Colonic mucosa (tissue), 4 donors: ENCODE measurements around the gene PCDHGA1. TPM values are rescaled to one million over a fixed set of nuclear protein-coding genes. Genes with fewer than 3 reads are reported as not detected.
"Not testable (repeated sequence)": the region's sequence is repeated elsewhere in the genome, so short reads cannot be mapped to it uniquely, and the experiment has no call there.

Experiments used
- DNase-seq: peaks from one replicate; pipeline ENCODE4 v3.0.0-alpha.2; 2020
- H3K27ac ChIP-seq: fragments of 200-600 bp; one replicate; pipeline ENCODE4 v1.8.0; 2021
- H3K27me3 ChIP-seq: fragments of 200-600 bp; one replicate; pipeline ENCODE4 v1.8.0; 2021
- H3K36me3 ChIP-seq: fragments of 200-600 bp; one replicate; pipeline ENCODE4 v1.8.0; 2021
- H3K4me1 ChIP-seq: fragments of 200-600 bp; one replicate; pipeline ENCODE4 v1.8.0; 2021; ENCODE audit warnings: mild to moderate bottlenecking
- H3K4me3 ChIP-seq: fragments of 200-600 bp; one replicate; pipeline ENCODE4 v1.8.0; 2021
- H3K9ac ChIP-seq, 2 donors: one replicate each; pipeline ENCODE4 v1.7.0; 2013; ENCODE audit warnings: control low read depth in 2 of 2, low read depth in 2 of 2, low read length in 2 of 2
- H3K9me3 ChIP-seq: fragments of 200-600 bp; one replicate; pipeline ENCODE4 v1.8.0; 2021
- CTCF ChIP-seq: fragments of 200-600 bp; IDR thresholded peaks from one replicate; pipeline ENCODE4 v1.8.0; 2022; ENCODE audit warnings: antibody characterized with exemption, mild to moderate bottlenecking
- intact Hi-C: fragments of 100-400 bp; cut with DNase I; formaldehyde crosslinking; loops from one replicate; pipeline ENCODE4 v1.14.1; 2022
- total RNA-seq, 2 donors: library from RNA; stranded (reverse); fragmentation: NEBNext Ultra II Directional in 1 of 2; extraction: Animal tissue kit (Norgen Biotek cat#: 25700) in 1 of 2; gene quantifications; one replicate each; pipeline ENCODE4 v1.2.1, GENCODE V29; 2021
- donor health status: healthy.
- donor health status: DM: no; HTN: no; CAD: no.
- donor health status: DM: no; HTN: no; CAD: no.

The PCDHGA1 gene
- total RNA-seq, 2 donors from 2014 or later = 0.10 to 0.37 TPM

- H3K27ac ChIP-seq = no peak overlapping the region
- no peaks in the 10 kb centered on the region for H3K36me3 ChIP-seq
- H3K4me3 ChIP-seq = no peak overlapping the region
- no peak overlapping the region for H3K9ac ChIP-seq
- DNase-seq = no peak
- H3K27me3 ChIP-seq = no peaks in the 10 kb centered on the region
- no peaks in the 10 kb centered on the region for H3K4me1 ChIP-seq
- no peaks in the 10 kb centered on the region for H3K9me3 ChIP-seq
- TF ChIP-seq CTCF = no peak
- intact Hi-C loops = no loop called here
Observed at GRCh38 chr5:141328231-141328630, 2.1 kb upstream of the PCDHGA1 start.

DNA sequence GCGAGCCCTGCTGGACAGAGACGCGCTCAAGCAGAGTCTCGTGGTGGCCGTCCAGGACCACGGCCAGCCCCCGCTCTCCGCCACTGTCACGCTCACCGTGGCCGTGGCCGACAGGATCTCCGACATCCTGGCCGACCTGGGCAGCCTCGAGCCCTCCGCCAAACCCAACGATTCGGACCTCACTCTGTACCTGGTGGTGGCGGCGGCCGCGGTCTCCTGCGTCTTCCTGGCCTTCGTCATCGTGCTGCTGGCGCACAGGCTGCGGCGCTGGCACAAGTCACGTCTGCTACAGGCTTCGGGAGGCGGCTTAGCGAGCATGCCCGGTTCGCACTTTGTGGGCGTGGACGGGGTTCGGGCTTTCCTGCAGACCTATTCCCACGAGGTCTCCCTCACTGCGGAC, 2.3 kb downstream of the PCDHGA1 start:
- H3K9ac ChIP-seq, H3K4me3 ChIP-seq, H3K4me1 ChIP-seq, H3K9me3 ChIP-seq, H3K27me3 ChIP-seq, intact Hi-C loops, DNase-seq, H3K36me3 ChIP-seq, H3K27ac ChIP-seq: not testable (repeated sequence)

DNA sequence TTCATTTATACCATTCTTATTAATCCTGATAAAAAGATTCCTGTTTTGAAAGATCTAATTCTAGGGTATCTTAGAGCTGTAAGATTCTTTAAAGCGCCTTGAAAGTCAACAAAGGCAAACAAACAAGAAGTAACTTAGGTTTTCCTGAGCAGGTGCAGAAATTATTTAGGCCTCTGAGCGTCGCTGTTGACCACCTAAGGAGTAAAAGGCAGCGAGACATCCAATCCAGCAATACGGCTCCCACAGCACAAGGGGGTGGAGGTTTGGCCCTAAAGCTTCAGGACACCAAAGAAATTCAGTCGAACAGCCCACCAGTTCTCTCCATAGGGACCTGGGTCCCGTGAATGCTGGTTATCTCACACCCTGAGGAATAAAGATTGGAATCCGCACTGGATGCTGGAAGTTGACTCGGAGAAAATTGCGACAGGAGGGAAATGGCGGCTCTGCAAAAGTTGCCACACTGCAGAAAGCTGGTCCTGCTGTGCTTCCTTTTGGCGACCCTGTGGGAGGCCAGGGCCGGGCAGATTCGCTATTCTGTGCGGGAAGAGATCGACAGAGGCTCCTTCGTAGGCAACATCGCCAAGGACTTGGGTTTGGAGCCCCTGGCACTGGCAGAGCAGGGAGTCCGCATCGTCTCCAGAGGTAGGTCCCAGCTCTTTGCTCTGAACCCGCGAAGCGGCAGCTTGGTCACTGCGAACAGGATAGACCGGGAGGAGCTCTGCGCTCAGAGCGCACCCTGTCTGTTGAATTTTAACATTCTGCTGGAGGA, 8.4 kb downstream of the PCDHGA1 start, which contains the start of gene PCDHGA2:
PCDHGA2 (plus strand) TSS at position 223 of the 769 bp plus-strand sequence.
- Histone ChIP-seq H3K9ac (no peak within 1 kb of the TSS), H3K4me3 (no peak within 1 kb of the TSS), H3K9me3 (no peaks in the 10 kb centered on the region), H3K27ac (no peak within 1 kb of the TSS), H3K36me3 (no peaks in the 10 kb centered on the region), H3K27me3 (no peaks in the 10 kb centered on the region), H3K4me1 (no peaks in the 10 kb centered on the region)
- DNase-seq = no peak
- TF ChIP-seq CTCF = no peak
- intact Hi-C loops = no loop called here

GRCh38 chr5:141340781-141341354, 10.6 kb downstream of the PCDHGA1 start:
- H3K4me3 ChIP-seq, H3K36me3 ChIP-seq, H3K27ac ChIP-seq, H3K9me3 ChIP-seq, intact Hi-C loops, H3K27me3 ChIP-seq, H3K4me1 ChIP-seq, DNase-seq, H3K9ac ChIP-seq: not testable (repeated sequence)

- DNase-seq = no peak
- Histone ChIP-seq H3K4me3 (no peak overlapping the region), H3K9ac (no peak overlapping the region), H3K27me3 (no peaks in the 10 kb centered on the region), H3K36me3 (no peaks in the 10 kb centered on the region), H3K4me1 (no peaks in the 10 kb centered on the region), H3K27ac (no peak overlapping the region), H3K9me3 (no peaks in the 10 kb centered on the region)
- intact Hi-C loops = no loop called here
- TF ChIP-seq CTCF = no peak
Observed at GRCh38 chr5:141342773-141343172, 12.5 kb downstream of the PCDHGA1 start.

- no peaks in the 10 kb centered on the region for H3K4me1 ChIP-seq
- H3K4me3 ChIP-seq = no peak within 1 kb of the TSS
- TF ChIP-seq CTCF = no peak
- intact Hi-C loops = no loop called here
- H3K27me3 ChIP-seq = no peaks in the 10 kb centered on the region
- no peak within 1 kb of the TSS for H3K9ac ChIP-seq
- H3K36me3 ChIP-seq = no peaks in the 10 kb centered on the region
- no peak for DNase-seq
- H3K27ac ChIP-seq = no peak within 1 kb of the TSS
- no peaks in the 10 kb centered on the region for H3K9me3 ChIP-seq
Observed at GRCh38 chr5:141343242-141343952, 13.1 kb downstream of the PCDHGA1 start, which contains the start of gene PCDHGA3. Gene PCDHGA3 (plus strand): TSS chr5:141343829. CDS start chr5:141344034, 205 bp downstream.
